Gastrocnemius medialis (tissue), 4 donors: ENCODE data around the gene SPDYE8. TPM values are rescaled to one million over a fixed set of nuclear protein-coding genes. Genes with fewer than 3 reads are reported as not detected.
"Not testable (repeated sequence)": the region's sequence is repeated elsewhere in the genome, so short reads cannot be mapped to it uniquely, and the experiment has no call there.

Source experiments
- ATAC-seq, 2 donors: fragments of 150-250 bp; one replicate each; pipeline ENCODE4 v1.9.1; 2016
- DNase-seq, 2 donors: peaks; one replicate each; pipeline ENCODE4 v3.0.0-alpha.2; 2019
- H3K27ac ChIP-seq, 4 donors: fragments of 200-600 bp; sonication (generic); 1 replicate in 1 of 4; 2 replicates in 3 of 4; pipeline ENCODE4 v1.5.1; 2016 to 2018; ENCODE audit warnings: mild to moderate bottlenecking in 2 of 4, moderate library complexity in 1 of 4
- H3K27me3 ChIP-seq, 3 donors: fragments of 200-600 bp; sonication (generic) in 2 of 3; 1 replicate in 1 of 3; 2 replicates in 2 of 3; pipeline versions ENCODE4 v1.5.1 to v1.6.0; 2016 to 2019; ENCODE audit warnings: mild to moderate bottlenecking in 1 of 3, moderate library complexity in 1 of 3
- H3K36me3 ChIP-seq, 2 donors: fragments of 200-600 bp; sonication (generic) in 1 of 2; one replicate each; pipeline ENCODE4 v1.5.1; 2017 to 2018
- H3K4me1 ChIP-seq, 2 donors: fragments of 200-600 bp; sonication (generic) in 1 of 2; one replicate each; pipeline ENCODE4 v1.5.1; 2016 to 2017; ENCODE audit warnings: mild to moderate bottlenecking in 2 of 2
- H3K4me3 ChIP-seq, 4 donors: fragments of 200-600 bp; sonication (generic) in 3 of 4; 1 replicate in 1 of 4; 2 replicates in 3 of 4; pipeline ENCODE4 v1.5.1; 2016 to 2019; ENCODE audit warnings: mild to moderate bottlenecking in 2 of 4
- H3K9me3 ChIP-seq, 3 donors: fragments of 200-600 bp; sonication (generic) in 2 of 3; 1 replicate in 1 of 3; 2 replicates in 2 of 3; pipeline ENCODE4 v1.5.1; 2016 to 2019
- POLR2A ChIP-seq, 2 donors: fragments of 450-650 bp; IDR thresholded peaks; one replicate each; pipeline ENCODE4 v1.6.1; 2017; ENCODE audit warnings: antibody characterized with exemption in 2 of 2, mild to moderate bottlenecking in 2 of 2, moderate library complexity in 2 of 2
- in situ Hi-C, 4 donors: fragments of 200-750 bp; cut with MboI; loops; one replicate each; pipeline versions ENCODE4 v1.15.0 to v1.8.0; 2017; ENCODE audit warnings: low sequenced_read_pairs in 4 of 4
- intact Hi-C: fragments of 100-400 bp; cut with DNase I; formaldehyde crosslinking; loops from one replicate; pipeline ENCODE4 v1.15.1; 2023; ENCODE audit warnings: low total_unique reads
- total RNA-seq, 4 donors: library from RNA; depleted of rRNA; stranded (reverse); fragments of >200 nt; gene quantifications; one replicate each; pipeline versions ENCODE4 v1.1.0 to v1.2.3, GENCODE V29; 2016

SPDYE8 gene
- not detected for total RNA-seq

- H3K9me3 ChIP-seq, H3K27ac ChIP-seq, intact Hi-C loops, DNase-seq, H3K4me3 ChIP-seq, H3K4me1 ChIP-seq, H3K27me3 ChIP-seq, ATAC-seq, in situ Hi-C loops, H3K36me3 ChIP-seq: not testable (repeated sequence)
Measured at GRCh38 chr7:73029666-73030065, at the start of gene SPDYE8. Gene SPDYE8, minus strand, starts transcription at chr7:73029766. Its CDS starts 1,800 bp downstream, at chr7:73027966.

- ATAC-seq, H3K36me3 ChIP-seq, H3K4me1 ChIP-seq, in situ Hi-C loops, intact Hi-C loops, H3K27me3 ChIP-seq, DNase-seq, H3K4me3 ChIP-seq, H3K9me3 ChIP-seq, H3K27ac ChIP-seq: not testable (repeated sequence)
Measured at GRCh38 chr7:73057811-73058210, 28.2 kb upstream of the SPDYE8 start, which contains the start of gene SPDYE11. Gene SPDYE11, minus strand, starts transcription at chr7:73057911. Its CDS starts 1,800 bp downstream, at chr7:73056111.

DNA sequence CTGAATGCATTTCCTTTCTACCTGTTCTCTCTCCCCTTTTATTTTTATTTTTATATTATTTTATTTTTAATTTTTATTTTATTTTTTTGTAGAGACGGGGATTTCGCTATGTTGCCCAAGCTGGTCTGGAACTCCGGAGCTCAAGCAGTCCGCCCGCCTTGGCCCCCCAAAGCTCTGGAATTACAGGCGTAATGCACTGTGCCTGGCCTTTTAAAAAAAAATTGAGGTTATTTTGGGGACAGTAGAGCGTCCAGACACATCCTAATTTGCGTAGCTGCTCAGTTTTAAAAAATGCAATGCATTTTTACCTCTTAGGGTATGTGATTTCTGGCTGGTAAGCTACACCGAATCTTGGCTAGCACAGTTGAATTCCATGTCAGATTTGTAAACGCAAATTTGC, 23.1 kb downstream of the SPDYE8 start:
- DNase-seq, intact Hi-C loops, H3K36me3 ChIP-seq, H3K4me1 ChIP-seq, H3K27me3 ChIP-seq, in situ Hi-C loops, ATAC-seq, H3K9me3 ChIP-seq: not testable (repeated sequence)
- Histone ChIP-seq H3K4me3 (peak overlapping the region; percentile 24 to 84 (median 47)), H3K27ac (peak overlapping the region in 3 of 4 donors; percentile 64 to 94 (median 88))

DNA sequence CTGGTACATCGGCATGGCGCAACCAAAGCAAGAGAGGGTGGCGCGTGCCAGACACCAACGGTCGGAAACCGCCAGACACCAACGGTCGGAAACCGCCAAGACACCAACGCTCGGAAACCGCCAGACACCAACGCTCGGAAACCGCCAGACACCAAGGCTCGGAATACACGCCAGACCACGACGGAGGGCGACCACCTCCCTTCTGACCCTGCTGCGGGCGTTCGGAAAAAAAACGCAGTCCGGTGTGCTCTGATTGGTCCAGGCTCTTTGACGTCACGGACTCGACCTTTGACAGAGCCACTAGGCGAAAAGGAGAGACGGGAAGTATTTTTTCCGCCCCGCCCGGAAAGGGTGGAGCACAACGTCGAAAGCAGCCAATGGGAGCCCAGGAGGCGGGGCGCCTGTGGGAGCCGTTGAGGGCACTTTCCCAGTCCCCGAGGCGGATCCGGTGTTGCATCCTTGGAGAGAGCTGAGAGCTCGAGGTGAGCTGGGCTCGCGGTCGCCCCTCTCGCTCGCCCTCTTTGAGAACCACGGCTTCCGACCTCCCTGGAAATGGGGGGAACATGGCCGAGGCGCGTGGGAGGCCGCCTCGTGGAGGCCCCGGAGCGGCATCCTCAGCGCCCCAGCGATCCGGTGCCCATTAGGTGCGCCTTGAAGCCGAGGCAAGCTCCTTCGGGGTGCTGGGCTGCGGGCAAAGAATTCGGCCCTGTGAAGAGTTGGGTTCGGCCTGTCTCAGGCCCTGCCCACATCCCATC, 23.7 kb downstream of the SPDYE8 start:
- TF ChIP-seq POLR2A (IDR thresholded peaks at IDR 0.05), result peak; percentile 87 to 88
- in situ Hi-C loops, intact Hi-C loops: not testable (repeated sequence)

GRCh38 chr7:73005356-73005692, 24.2 kb downstream of the SPDYE8 start:
- in situ Hi-C loops, intact Hi-C loops, H3K36me3 ChIP-seq, H3K9me3 ChIP-seq, H3K27me3 ChIP-seq, H3K4me1 ChIP-seq: not testable (repeated sequence)
- peak; percentile 93 to 95 for ATAC-seq
- peak; percentile 40 to 82 for DNase-seq
- peak overlapping the region; percentile 58 to 84 (median 70) for H3K4me3 ChIP-seq
- peak overlapping the region; percentile 79 to 94 (median 89) for H3K27ac ChIP-seq

More for the DNA sequence above, 23.7 kb downstream of the SPDYE8 start:
- not testable (repeated sequence) for H3K27me3 ChIP-seq, H3K36me3 ChIP-seq, H3K9me3 ChIP-seq, H3K4me1 ChIP-seq
- H3K27ac ChIP-seq, result peak overlapping the region; percentile 79 to 94 (median 89)
- H3K4me3 ChIP-seq, result peak overlapping the region; percentile 58 to 84 (median 70)
- DNase-seq (peak; percentile 76 to 84), ATAC-seq (peak; percentile 96 to 99)

DNA sequence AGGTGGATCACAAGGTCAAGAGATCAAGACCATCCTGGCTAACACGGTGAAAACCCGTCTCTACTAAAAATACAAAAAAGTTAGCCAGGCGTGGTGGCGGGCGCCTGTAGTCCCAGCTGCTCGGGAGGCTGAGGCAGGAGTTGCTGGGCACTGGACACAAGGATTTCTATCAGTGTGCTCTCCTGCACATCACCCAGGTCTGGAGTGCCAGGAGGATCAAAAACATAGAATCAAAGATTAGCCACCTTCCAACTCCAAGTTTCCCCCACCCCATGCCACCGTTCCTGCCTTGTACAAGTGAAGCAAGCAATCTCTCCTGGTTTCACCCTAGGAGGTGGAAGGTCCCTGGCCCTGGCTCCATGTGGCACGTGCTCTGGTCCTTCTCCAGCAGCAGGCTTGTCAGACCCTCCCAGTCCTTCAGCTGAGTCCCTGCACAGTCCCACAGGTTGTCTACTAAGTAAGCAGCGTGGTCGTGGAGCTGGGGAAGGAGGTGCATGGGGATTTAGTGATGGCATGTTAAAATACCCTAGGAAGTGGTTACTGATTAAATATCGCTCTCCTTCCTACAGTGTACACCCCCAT, 31.6 kb downstream of the SPDYE8 start:
- intact Hi-C loops, H3K4me3 ChIP-seq, DNase-seq, H3K4me1 ChIP-seq, H3K36me3 ChIP-seq, H3K27me3 ChIP-seq, in situ Hi-C loops, H3K9me3 ChIP-seq, H3K27ac ChIP-seq, ATAC-seq: not testable (repeated sequence)

DNA sequence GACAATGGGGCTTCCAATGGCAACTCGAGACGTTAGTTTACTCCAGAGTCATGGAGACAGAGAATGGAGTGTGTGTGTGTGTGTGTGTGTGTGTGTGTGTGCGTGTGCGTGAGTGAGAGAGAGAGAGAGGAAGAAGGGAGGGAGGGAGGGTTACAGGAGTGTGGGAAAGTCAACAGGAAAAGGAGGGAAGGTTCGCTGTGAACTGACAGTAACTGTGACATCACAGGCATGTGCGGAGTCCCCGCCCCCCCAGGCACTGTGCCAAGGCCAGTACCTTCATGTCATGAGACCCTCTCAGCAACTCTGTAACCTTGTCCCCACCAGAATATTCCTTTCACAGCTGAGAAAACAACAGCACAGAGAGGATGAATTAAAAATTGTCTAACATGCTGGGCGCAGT, 32.1 kb downstream of the SPDYE8 start:
- H3K27me3 ChIP-seq, H3K4me1 ChIP-seq, H3K4me3 ChIP-seq, H3K9me3 ChIP-seq, DNase-seq, H3K27ac ChIP-seq, in situ Hi-C loops, H3K36me3 ChIP-seq, ATAC-seq, intact Hi-C loops: not testable (repeated sequence)

DNA sequence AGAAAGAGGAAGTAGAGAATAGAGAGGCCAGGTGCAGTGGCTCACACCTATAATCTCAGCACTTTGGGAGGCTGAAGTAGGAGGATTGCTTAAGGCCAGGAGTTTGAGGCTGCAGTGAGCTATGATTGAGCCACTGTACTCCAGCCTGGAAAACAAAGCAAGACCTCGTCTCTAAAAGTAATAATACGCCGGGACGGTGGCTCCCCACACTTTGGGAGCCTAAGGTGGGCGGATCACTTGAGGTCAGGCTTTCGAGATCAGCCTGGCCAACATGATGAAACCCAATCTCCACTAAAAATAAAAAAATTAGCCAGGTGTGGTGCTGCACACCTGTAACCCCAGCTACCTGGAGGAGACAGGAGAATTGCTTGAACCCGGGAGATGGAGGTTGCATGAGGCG, 34.1 kb downstream of the SPDYE8 start:
- in situ Hi-C loops, H3K27me3 ChIP-seq, ATAC-seq, H3K36me3 ChIP-seq, H3K27ac ChIP-seq, H3K4me3 ChIP-seq, H3K4me1 ChIP-seq, DNase-seq, H3K9me3 ChIP-seq, intact Hi-C loops: not testable (repeated sequence)

DNA sequence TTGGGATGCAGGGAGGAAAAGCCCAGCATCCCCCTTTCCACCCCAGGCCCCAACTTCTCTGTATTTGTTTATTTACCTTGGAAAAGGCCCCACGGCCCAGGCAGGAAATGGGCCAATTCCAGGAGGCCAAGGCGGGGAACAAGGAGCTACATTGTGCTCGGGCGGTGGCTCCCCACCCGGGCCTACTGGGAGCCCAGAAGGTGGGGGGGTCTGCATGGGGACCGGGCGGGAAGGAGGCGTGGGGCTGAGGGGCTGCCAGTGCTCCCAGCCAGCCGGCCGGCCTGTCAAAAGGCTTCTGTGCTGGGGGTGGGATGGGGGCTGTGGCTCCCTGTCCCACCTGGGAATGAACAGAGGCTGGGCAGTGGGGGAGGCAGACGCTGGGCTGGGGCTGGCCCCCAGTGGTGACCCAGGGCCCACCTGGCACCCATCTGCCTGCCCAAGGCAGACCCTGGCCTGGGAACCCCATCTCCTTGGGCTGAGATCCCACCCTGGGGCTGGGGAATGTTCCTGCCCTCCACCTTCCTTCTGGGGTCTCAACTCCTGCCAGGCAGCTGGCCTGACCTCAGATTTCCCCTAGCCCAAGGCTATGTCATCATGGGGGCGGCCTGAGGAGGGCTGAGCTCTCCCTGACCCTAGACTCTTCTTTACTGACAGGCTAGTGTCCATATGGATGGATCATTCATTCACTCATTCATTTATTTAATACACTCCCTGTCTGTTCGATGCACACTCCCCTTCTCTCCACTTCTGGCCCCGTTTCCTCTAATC, 39.2 kb downstream of the SPDYE8 start:
- H3K4me3 ChIP-seq, H3K27me3 ChIP-seq, H3K36me3 ChIP-seq, in situ Hi-C loops, DNase-seq, intact Hi-C loops, ATAC-seq, H3K9me3 ChIP-seq, H3K4me1 ChIP-seq, H3K27ac ChIP-seq: not testable (repeated sequence)

- H3K4me1 ChIP-seq, DNase-seq, H3K4me3 ChIP-seq, in situ Hi-C loops, ATAC-seq, H3K36me3 ChIP-seq, H3K27me3 ChIP-seq, H3K9me3 ChIP-seq, intact Hi-C loops, H3K27ac ChIP-seq: not testable (repeated sequence)
Measured at GRCh38 chr7:72982084-72982483, 47.5 kb downstream of the SPDYE8 start.

DNA sequence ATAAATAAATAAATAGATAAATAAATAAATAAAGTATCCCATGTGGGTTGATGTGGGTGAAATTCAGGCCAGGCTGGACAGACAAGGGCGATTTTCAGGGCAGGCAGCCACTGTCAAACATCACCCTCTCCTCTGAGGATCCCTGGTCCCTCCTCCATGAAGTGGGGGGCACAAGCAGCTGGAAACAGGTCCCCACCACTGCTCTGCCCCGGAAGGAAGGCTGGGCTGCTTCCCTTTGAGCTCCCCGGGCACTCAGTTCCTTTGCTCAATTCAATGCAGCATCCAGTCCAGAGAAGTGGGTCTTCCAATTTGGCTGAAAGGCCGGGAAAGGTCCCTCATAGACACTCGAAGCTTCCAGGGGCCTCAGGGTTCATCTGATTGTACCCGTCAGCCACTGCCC, 49.2 kb downstream of the SPDYE8 start:
- in situ Hi-C loops, H3K36me3 ChIP-seq, ATAC-seq, intact Hi-C loops, H3K4me3 ChIP-seq, DNase-seq, H3K9me3 ChIP-seq, H3K27me3 ChIP-seq, H3K4me1 ChIP-seq, H3K27ac ChIP-seq: not testable (repeated sequence)
